Measurements from ENCODE around the gene SLU7. TPM values are rescaled to one million over a fixed set of nuclear protein-coding genes. Genes with fewer than 3 reads are reported as not detected.

SLU7 gene
- total and polyA plus RNA-seq, 2 of the 4 experiments (the other 2 are of a cell fraction), result 15.9 to 34.2 TPM

DNA sequence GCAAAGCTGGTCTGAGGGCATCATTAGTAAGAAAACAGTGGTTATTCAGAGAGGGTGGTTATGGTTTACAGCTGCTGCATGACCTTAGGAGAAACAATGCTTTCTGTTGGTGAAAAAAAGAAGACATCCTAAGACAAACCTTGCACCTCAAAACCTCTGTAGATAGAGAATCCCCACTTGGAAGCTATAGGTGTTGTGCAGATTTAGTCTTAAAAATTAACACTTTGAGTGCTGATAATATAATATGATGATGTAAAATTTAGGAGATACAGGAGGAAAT is 1.4 kb upstream of the SLU7 start:
- H3K4me2 ChIP-seq (ENCODE audit: low read depth, low read length), result no peak overlapping the region
- peak overlapping the region; percentile 2; the same call in 1 of the 3 replicates for H2BK15ac ChIP-seq (ENCODE audit: low read depth, low read length)
- no peaks in the 10 kb centered on the region for H3K9me3 ChIP-seq (ENCODE audit: control insufficient read depth, insufficient read depth, low read length)
- H2AK5ac ChIP-seq (ENCODE audit: low read depth, low read length), result no peak overlapping the region
- H3K56ac ChIP-seq (ENCODE audit: extremely low read depth, insufficient read depth, low read length), result no peak overlapping the region
- in situ Hi-C loops (cut with MboI; ENCODE audit: low sequenced_read_pairs), result no loop called here
- no TSS peak for BruUV-seq (replicated peaks)
- DNase-seq, result no peak
- H4K8ac ChIP-seq (ENCODE audit: low read depth in 2 of 2, low read length in 2 of 2), result peak overlapping the region; percentile 16 to 57; a peak in 1 of 4 replicates
- H3K4me3 ChIP-seq (ENCODE audit: insufficient read depth, low read depth, low read length), result no peak overlapping the region
- H2AFZ ChIP-seq (replicated peaks; ENCODE audit: low read length, poor library complexity), result no peak overlapping the region
- H2AK9ac ChIP-seq (replicated peaks; ENCODE audit: low read depth, low read length, poor library complexity), result no peak overlapping the region
- H4K20me1 ChIP-seq (ENCODE audit: insufficient read depth, low read length), result no peaks in the 10 kb centered on the region
- peak overlapping the region; percentile 79; the same call in 1 of the 2 replicates for H4K5ac ChIP-seq (ENCODE audit: low read depth, low read length)
- ChIA-PET POLR2A (ENCODE audit: unreplicated experiment) (no interaction called here), CTCF (no interaction called here)
- H4K91ac ChIP-seq (ENCODE audit: insufficient read depth, low read depth, low read length), result no peak overlapping the region
- H3K9me1 ChIP-seq (ENCODE audit: insufficient read depth, low read length), result peaks cover 6% of the 10 kb centered on the region; the same call in 1 of the 2 replicates
- intact Hi-C loops (cut with micrococcal nuclease), result no loop called here
- peak overlapping the region; percentile 45; the same call in 1 of the 2 replicates for H3K4ac ChIP-seq (ENCODE audit: low read depth, low read length)
- no peak overlapping the region for H2BK5ac ChIP-seq (ENCODE audit: low read depth, low read length, poor library complexity, severe bottlenecking)
- H2BK120ac ChIP-seq (ENCODE audit: low read depth, low read length), result no peak overlapping the region
- no peak overlapping the region for H3K27ac ChIP-seq (ENCODE audit: insufficient read depth, low read length)
- H3K23ac ChIP-seq (ENCODE audit: low read depth, low read length), result 0 out of 2 replicates have a peak overlapping the region, but pooled peaks have one; percentile 12
- H3K18ac ChIP-seq (ENCODE audit: low read depth, low read length), result no peak overlapping the region
- H3K9ac ChIP-seq (ENCODE audit: low read depth, low read length), result no peak overlapping the region
- H3K4me1 ChIP-seq (ENCODE audit: control insufficient read depth, insufficient read depth, low read length), result peaks cover 7% of the 10 kb centered on the region
- no peak overlapping the region for H3K14ac ChIP-seq (replicated peaks; ENCODE audit: low read depth, low read length)
- no peak overlapping the region for H2BK20ac ChIP-seq (ENCODE audit: low read depth, low read length)
- dilution Hi-C loops (cut with HindIII; ENCODE audit: low sequenced_read_pairs, unreplicated experiment), result no loop called here
- TF ChIP-seq RCOR1 (IDR thresholded peaks at IDR 0.05; ENCODE audit: insufficient replicate concordance, low read length) (no peak), MAFK (IDR thresholded peaks at IDR 0.05; ENCODE audit: low read depth, low read length) (no peak), RAD21 (IDR thresholded peaks at IDR 0.05; ENCODE audit: low read length) (no peak), NFE2L2 (IDR thresholded peaks at IDR 0.05; ENCODE audit: low read depth, low read length) (no peak), CEBPB (IDR thresholded peaks at IDR 0.05; ENCODE audit: low read depth, low read length) (no peak), RFX5 (IDR thresholded peaks at IDR 0.05; ENCODE audit: low read depth, low read length) (no peak), MXI1 (IDR thresholded peaks at IDR 0.05; ENCODE audit: borderline replicate concordance, low read depth, low read length) (no peak), POLR2A (IDR thresholded peaks at IDR 0.05; ENCODE audit: low read depth, low read length) (no peak), SMC3 (IDR thresholded peaks at IDR 0.05; ENCODE audit: low read depth, low read length) (no peak)
- TF ChIP-seq, protein P1, sequence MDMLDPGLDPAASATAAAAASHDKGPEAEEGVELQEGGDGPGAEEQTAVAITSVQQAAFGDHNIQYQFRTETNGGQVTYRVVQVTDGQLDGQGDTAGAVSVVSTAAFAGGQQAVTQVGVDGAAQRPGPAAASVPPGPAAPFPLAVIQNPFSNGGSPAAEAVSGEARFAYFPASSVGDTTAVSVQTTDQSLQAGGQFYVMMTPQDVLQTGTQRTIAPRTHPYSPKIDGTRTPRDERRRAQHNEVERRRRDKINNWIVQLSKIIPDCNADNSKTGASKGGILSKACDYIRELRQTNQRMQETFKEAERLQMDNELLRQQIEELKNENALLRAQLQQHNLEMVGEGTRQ (IDR thresholded peaks at IDR 0.05; ENCODE audit: low read depth, low read length), result no peak
- TF ChIP-seq, protein P2, sequence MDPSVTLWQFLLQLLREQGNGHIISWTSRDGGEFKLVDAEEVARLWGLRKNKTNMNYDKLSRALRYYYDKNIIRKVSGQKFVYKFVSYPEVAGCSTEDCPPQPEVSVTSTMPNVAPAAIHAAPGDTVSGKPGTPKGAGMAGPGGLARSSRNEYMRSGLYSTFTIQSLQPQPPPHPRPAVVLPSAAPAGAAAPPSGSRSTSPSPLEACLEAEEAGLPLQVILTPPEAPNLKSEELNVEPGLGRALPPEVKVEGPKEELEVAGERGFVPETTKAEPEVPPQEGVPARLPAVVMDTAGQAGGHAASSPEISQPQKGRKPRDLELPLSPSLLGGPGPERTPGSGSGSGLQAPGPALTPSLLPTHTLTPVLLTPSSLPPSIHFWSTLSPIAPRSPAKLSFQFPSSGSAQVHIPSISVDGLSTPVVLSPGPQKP (IDR thresholded peaks at IDR 0.05; ENCODE audit: borderline replicate concordance, low read depth, low read length), result no peak
- no peaks in the 10 kb centered on the region for H3K27me3 ChIP-seq (ENCODE audit: control insufficient read depth, insufficient read depth, low read length)
- no peak for ATAC-seq (ENCODE audit: low read depth)
- no peaks in the 10 kb centered on the region; the same call in 1 of the 2 replicates for H3K36me3 ChIP-seq (ENCODE audit: control insufficient read depth, insufficient read depth, low read length)
- H3K79me1 ChIP-seq (ENCODE audit: low read depth in 1 of 2, low read length in 2 of 2), result peaks cover 16 to 49% of the 10 kb centered on the region in 2 experiments

Measured in IMR-90 (cell line).